PC-3 (cell line): ENCODE measurements around the gene TPM1. TPM values are rescaled to one million over a fixed set of nuclear protein-coding genes. Genes with fewer than 3 reads are reported as not detected.
A peak's percentile ranks its signal among the peaks of the same experiment; 100 is the strongest.

Experiments
- ATAC-seq: fragments of 200-7000 bp; cut with Tn5 transposase; 2 replicates; pipeline ENCODE4 v1.9.1; 2020; ENCODE audit warnings: mild to moderate bottlenecking, moderate library complexity
- BruUV-seq: library from RNA; stranded (reverse); fragments of 400-500 nt; replicated peaks from 2 replicates; lab custom pipeline; 2021; lab: Mats Ljungman, UMichigan
- CTCF ChIA-PET: fragments of 300-600 bp; sonication (Branson Sonifier 250); formaldehyde crosslinking; loops from one replicate; lab custom pipeline; 2022; ENCODE audit warnings: antibody characterized with exemption; lab: Charles Lee
- POLR2A ChIA-PET: fragments of 300-600 bp; sonication (Branson Sonifier 250); formaldehyde crosslinking; loops from one replicate; lab custom pipeline; 2022; ENCODE audit warnings: antibody characterized with exemption; ENCODE audit not compliant: unreplicated experiment; lab: Charles Lee
- DNase-seq: peaks from one replicate; pipeline ENCODE4 v3.0.0-alpha.2; 2015
- H2AFZ ChIP-seq: fragments of 300-600 bp; sonication (generic); 2 replicates; pipeline ENCODE4 v1.6.0; 2016; ENCODE audit warnings: antibody characterized with exemption, low read length
- H3F3A ChIP-seq: fragments of 300-600 bp; sonication (generic); one replicate; pipeline ENCODE4 v1.6.0; 2017; ENCODE audit warnings: antibody characterized with exemption, low read length, control low read depth, mild to moderate bottlenecking; ENCODE audit not compliant: unreplicated experiment
- H3K27ac ChIP-seq: fragments of 300-600 bp; sonication (generic); 2 replicates; pipeline ENCODE4 v1.5.1; 2016; ENCODE audit warnings: mild to moderate bottlenecking, low read length
- H3K27me3 ChIP-seq: fragments of 300-600 bp; sonication (generic); 2 replicates; pipeline ENCODE4 v1.6.1; 2016; ENCODE audit warnings: low read length, mixed read lengths
- H3K36me3 ChIP-seq: fragments of 300-600 bp; sonication (generic); 2 replicates; pipeline ENCODE4 v1.6.1; 2016; ENCODE audit warnings: low read depth, mixed run types, low read length, mixed read lengths
- H3K4me1 ChIP-seq: fragments of 300-600 bp; sonication (generic); 2 replicates; pipeline ENCODE4 v1.5.1; 2016; ENCODE audit warnings: low read length; ENCODE audit not compliant: insufficient read depth
- H3K4me2 ChIP-seq: fragments of 300-600 bp; sonication (generic); 2 replicates; pipeline ENCODE4 v1.6.0; 2016; ENCODE audit warnings: low read length
- H3K4me3 ChIP-seq: fragments of 300-600 bp; sonication (generic); 2 replicates; pipeline ENCODE4 v1.5.1; 2016; ENCODE audit warnings: mild to moderate bottlenecking, low read length, mixed read lengths
- H3K79me2 ChIP-seq: fragments of 300-600 bp; sonication (generic); 2 replicates; pipeline ENCODE4 v1.6.1; 2017; ENCODE audit warnings: low read length, mixed read lengths
- H3K9ac ChIP-seq: fragments of 300-600 bp; sonication (generic); 2 replicates; pipeline ENCODE4 v1.6.0; 2016; ENCODE audit warnings: mild to moderate bottlenecking, low read length
- H3K9me2 ChIP-seq: fragments of 300-600 bp; sonication (generic); replicated peaks from 2 replicates; pipeline ENCODE4 v1.6.1; 2016; ENCODE audit warnings: mixed run types, low read length, mixed read lengths
- H3K9me3 ChIP-seq: fragments of 300-600 bp; sonication (generic); 2 replicates; pipeline ENCODE4 v1.6.1; 2016; ENCODE audit warnings: low read length, mixed read lengths
- H4K20me1 ChIP-seq: fragments of 300-600 bp; sonication (generic); 2 replicates; pipeline ENCODE4 v1.6.1; 2016; ENCODE audit warnings: low read length, mixed read lengths
- CTCF ChIP-seq: fragments of 300-600 bp; sonication (generic); conservative IDR thresholded peaks from 2 replicates; pipeline ENCODE4 v1.5.1; 2017; ENCODE audit warnings: antibody characterized with exemption, low read depth, mild to moderate bottlenecking, low read length
- EZH2 ChIP-seq: fragments of 300-600 bp; sonication (generic); IDR thresholded peaks from one replicate; pipeline ENCODE4 v1.6.1; 2017; ENCODE audit warnings: antibody characterized with exemption, mild to moderate bottlenecking, low read length; ENCODE audit not compliant: unreplicated experiment
- EZH2phosphoT487 ChIP-seq: fragments of 300-600 bp; sonication (generic); IDR thresholded peaks from 2 replicates; pipeline ENCODE4 v1.6.1; 2018; ENCODE audit warnings: mild to moderate bottlenecking, antibody characterized with exemption, low read length, borderline replicate concordance
- intact Hi-C: fragments of 100-400 bp; cut with micrococcal nuclease; formaldehyde crosslinking; loops from 2 replicates; pipeline ENCODE4 v1.9.0; 2023
- total RNA-seq: library from RNA; depleted of rRNA; stranded (reverse); fragments of >200 nt; gene quantifications from 2 replicates; pipeline ENCODE4 v1.2.3, GENCODE V29; 2014

TPM1 gene
- total RNA-seq, 1 experiment from 2014 or later = 127 TPM

- H3K27ac ChIP-seq = no peak overlapping the region
- H3K9me3 ChIP-seq = no peaks in the 10 kb centered on the region
- no peak overlapping the region for H3K4me3 ChIP-seq
- no TSS peak for BruUV-seq
- CTCF ChIA-PET = interaction anchor here (0.7 kb wide), 1 partner anchor 153 kb away, joined by 3 read pairs; no protein-coding TSS in a partner anchor
- no peak overlapping the region for H3K9ac ChIP-seq
- TF ChIP-seq EZH2 (no peak), EZH2phosphoT487 (no peak), CTCF (peak; percentile 84)
- H4K20me1 ChIP-seq = no peaks in the 10 kb centered on the region
- DNase-seq = peak; percentile 74
- H3K36me3 ChIP-seq = no peaks in the 10 kb centered on the region
- H3K27me3 ChIP-seq = no peaks in the 10 kb centered on the region
- peak overlapping the region; percentile 47; the same call in 1 of the 2 replicates for H2AFZ ChIP-seq
- peak; percentile 89 for ATAC-seq
- intact Hi-C loops = loop anchor here (1.0 kb wide), 2 partner anchors 45 to 311 kb away; no protein-coding TSS in a partner anchor
- no peaks in the 10 kb centered on the region for H3K79me2 ChIP-seq
- no peaks in the 10 kb centered on the region for H3K9me2 ChIP-seq
- POLR2A ChIA-PET = no interaction called here
- H3F3A ChIP-seq = no peaks in the 10 kb centered on the region
- no peak overlapping the region for H3K4me2 ChIP-seq
- H3K4me1 ChIP-seq = peaks cover 5% of the 10 kb centered on the region; the same call in 1 of the 2 replicates
Measured at GRCh38 chr15:63093486-63094205, 51.1 kb downstream of the TPM1 start.

- Histone ChIP-seq H3K9me3 (no peaks in the 10 kb centered on the region), H3K79me2 (no peaks in the 10 kb centered on the region), H3F3A (no peaks in the 10 kb centered on the region), H3K36me3 (no peaks in the 10 kb centered on the region), H3K4me1 (peaks cover 2% of the 10 kb centered on the region; the same call in 1 of the 2 replicates), H3K27ac (no peak overlapping the region), H4K20me1 (no peaks in the 10 kb centered on the region), H2AFZ (no peak overlapping the region), H3K4me3 (no peak overlapping the region), H3K4me2 (no peak overlapping the region), H3K27me3 (no peaks in the 10 kb centered on the region), H3K9me2 (no peaks in the 10 kb centered on the region), H3K9ac (no peak overlapping the region)
- ATAC-seq (no peak), DNase-seq (no peak)
- TF ChIP-seq EZH2 (no peak), CTCF (no peak), EZH2phosphoT487 (no peak)
- POLR2A ChIA-PET = no interaction called here
- CTCF ChIA-PET = interaction anchor here (0.7 kb wide), 1 partner anchor 476 kb away, joined by 6 read pairs; no protein-coding TSS in a partner anchor
- intact Hi-C loops = no loop called here
- no TSS peak for BruUV-seq
Measured at GRCh38 chr15:63094495-63094931, 52.0 kb downstream of the TPM1 start.

GRCh38 chr15:63096178-63096577, 53.6 kb downstream of the TPM1 start:
- intact Hi-C loops = no loop called here

More at GRCh38 chr15:63096178-63096577, 53.6 kb downstream of the TPM1 start:
- ATAC-seq = no peak
- POLR2A ChIA-PET = no interaction called here
- no peak for DNase-seq
- H3K4me3 ChIP-seq = no peak overlapping the region
- no peaks in the 10 kb centered on the region for H3K27me3 ChIP-seq
- H3K9me2 ChIP-seq = no peaks in the 10 kb centered on the region
- H3K9me3 ChIP-seq = no peaks in the 10 kb centered on the region
- no peak for TF ChIP-seq EZH2
- TF ChIP-seq EZH2phosphoT487 = no peak
- no peak for TF ChIP-seq CTCF
- no peaks in the 10 kb centered on the region for H3K36me3 ChIP-seq
- BruUV-seq = no TSS peak
- H3K27ac ChIP-seq = no peak overlapping the region
- no peaks in the 10 kb centered on the region for H4K20me1 ChIP-seq
- H2AFZ ChIP-seq = no peak overlapping the region
- no peaks in the 10 kb centered on the region for H3K79me2 ChIP-seq
- no peak overlapping the region for H3K9ac ChIP-seq
- H3F3A ChIP-seq = no peaks in the 10 kb centered on the region
- CTCF ChIA-PET = no interaction called here
- no peak overlapping the region for H3K4me2 ChIP-seq
- no peaks in the 10 kb centered on the region for H3K4me1 ChIP-seq
